H1 (cell line): ENCODE measurements around the gene GHRL. TPM values are rescaled to one million over a fixed set of nuclear protein-coding genes. Genes with fewer than 3 reads are reported as not detected.

Experiments
- CTCF ChIA-PET: fragments of 300-600 bp; sonication (Branson Sonifier 250); formaldehyde crosslinking; loops from one replicate; lab custom pipeline; 2021; ENCODE audit not compliant: partially characterized antibody; lab: Charles Lee
- POLR2A ChIA-PET: fragments of 300-600 bp; sonication (Branson Sonifier 250); formaldehyde crosslinking; loops from one replicate; lab custom pipeline; 2021; ENCODE audit warnings: inconsistent platforms; ENCODE audit not compliant: partially characterized antibody; lab: Charles Lee
- DNase-seq, 2 experiments: peaks; one replicate each; pipeline versions ENCODE4 v3.0.0 to v3.0.0-alpha.2; 2010 to 2022; ENCODE audit warnings: low spot score in 2 of 2, low read depth in 1 of 2, mixed read lengths in 1 of 2
- FAIRE-seq: peaks from 2 replicates; lab custom pipeline; 2011; peaks lifted over from hg19 to GRCh38; lab: Jason Lieb, UNC
- H2AFZ ChIP-seq: 2 replicates; pipeline ENCODE4 v1.8.1; 2012; ENCODE audit warnings: low read length, inconsistent platforms
- H2AK5ac ChIP-seq: 2 replicates; pipeline ENCODE4 v1.6.1; 2013; ENCODE audit warnings: low read depth, low read length
- H2BK120ac ChIP-seq: replicated peaks from 2 replicates; pipeline ENCODE3; 2013; ENCODE audit warnings: low read depth, low read length, inconsistent platforms
- H2BK12ac ChIP-seq: 2 replicates; pipeline ENCODE4 v1.6.1; 2013; ENCODE audit warnings: low read depth, low read length
- H2BK15ac ChIP-seq: 2 replicates; pipeline ENCODE4 v1.6.1; 2013; ENCODE audit warnings: low read length
- H2BK20ac ChIP-seq: 2 replicates; pipeline ENCODE4 v1.6.1; 2013; ENCODE audit warnings: low read length
- H2BK5ac ChIP-seq: 2 replicates; pipeline ENCODE4 v1.6.1; 2013; ENCODE audit warnings: low read depth, low read length
- H3K14ac ChIP-seq: 2 replicates; pipeline ENCODE4 v1.6.1; 2013; ENCODE audit warnings: inconsistent platforms; ENCODE audit not compliant: insufficient read length
- H3K18ac ChIP-seq: 2 replicates; pipeline ENCODE4 v1.6.1; 2013; ENCODE audit warnings: low read length; ENCODE audit errors: extremely low read depth
- H3K23ac ChIP-seq: 2 replicates; pipeline ENCODE4 v1.6.1; 2013; ENCODE audit warnings: inconsistent platforms; ENCODE audit not compliant: insufficient read length
- H3K23me2 ChIP-seq: 2 replicates; pipeline ENCODE4 v1.6.1; 2013; ENCODE audit warnings: low read depth, low read length
- H3K27ac ChIP-seq: 2 replicates; pipeline ENCODE4 v1.6.1; 2011; ENCODE audit warnings: low read depth, low read length, inconsistent platforms
- H3K27me3 ChIP-seq, 4 experiments: replicated peaks in 1 of 4; 1 replicate in 1 of 4; 2 replicates in 3 of 4; pipeline versions ENCODE4 v1.6.1 to v1.8.1; 2011 to 2013; ENCODE audit warnings: low read length in 3 of 4, mild to moderate bottlenecking in 3 of 4, inconsistent platforms in 2 of 4, mixed read lengths in 2 of 4, moderate library complexity in 1 of 4; ENCODE audit not compliant: control insufficient read depth in 3 of 4, insufficient read depth in 3 of 4; ENCODE audit errors: extremely low read depth in 1 of 4
- H3K36me3 ChIP-seq, 4 experiments: 2 replicates each; pipeline versions ENCODE4 v1.6.1 to v1.8.1; 2011 to 2013; ENCODE audit warnings: mild to moderate bottlenecking in 4 of 4, low read length in 3 of 4, moderate library complexity in 2 of 4, control low read depth in 1 of 4, inconsistent platforms in 1 of 4; ENCODE audit not compliant: insufficient read depth in 4 of 4, control insufficient read depth in 2 of 4
- H3K4ac ChIP-seq: replicated peaks from 2 replicates; pipeline ENCODE3; 2013; ENCODE audit warnings: low read length, low read depth, mixed read lengths, inconsistent platforms; ENCODE audit not compliant: insufficient read length
- H3K4me1 ChIP-seq, 4 experiments: replicated peaks in 1 of 4; 1 replicate in 1 of 4; 2 replicates in 3 of 4; pipeline versions ENCODE4 v1.6.1 to v1.8.1; 2011 to 2013; ENCODE audit warnings: low read length in 3 of 4, inconsistent platforms in 2 of 4, mixed read lengths in 1 of 4; ENCODE audit not compliant: insufficient read depth in 4 of 4, control insufficient read depth in 3 of 4
- H3K4me2 ChIP-seq, 2 experiments: 2 replicates each; pipeline versions ENCODE4 v1.6.1 to v1.8.1; 2011 to 2013; ENCODE audit warnings: low read depth in 2 of 2, low read length in 2 of 2, control low read depth in 1 of 2, inconsistent platforms in 1 of 2, mild to moderate bottlenecking in 1 of 2; ENCODE audit not compliant: insufficient read depth in 1 of 2
- H3K4me3 ChIP-seq, 4 experiments: fragments of 200-600, 300-600 bp in 1 of 4; sonication (generic), shearing (Covaris generic), sonication (Bioruptor Twin) in 1 of 4; 2 replicates each; pipeline versions ENCODE4 v1.5.1 to v1.8.1; 2011 to 2016; ENCODE audit warnings: low read length in 4 of 4, low read depth in 3 of 4, control low read depth in 2 of 4, inconsistent platforms in 2 of 4, mild to moderate bottlenecking in 2 of 4, mixed read lengths in 1 of 4, moderate library complexity in 1 of 4; ENCODE audit not compliant: insufficient read depth in 2 of 4; ENCODE audit errors: extremely low read depth in 1 of 4
- H3K56ac ChIP-seq: replicated peaks from 2 replicates; pipeline ENCODE3; 2013; ENCODE audit warnings: low read depth, mild to moderate bottlenecking, mixed read lengths, low read length, inconsistent platforms; ENCODE audit not compliant: insufficient read length
- H3K79me1 ChIP-seq: 2 replicates; pipeline ENCODE4 v1.6.1; 2013; ENCODE audit warnings: low read depth, low read length, control low read depth
- H3K79me2 ChIP-seq, 2 experiments: 2 replicates each; pipeline versions ENCODE4 v1.6.1 to v1.8.1; 2012 to 2013; ENCODE audit warnings: low read length in 2 of 2, mild to moderate bottlenecking in 2 of 2, inconsistent platforms in 1 of 2; ENCODE audit not compliant: insufficient read depth in 2 of 2, control insufficient read depth in 1 of 2
- H3K9ac ChIP-seq, 4 experiments: replicated peaks in 1 of 4; 1 replicate in 1 of 4; 2 replicates in 3 of 4; pipeline versions ENCODE4 v1.6.1 to v1.8.1; 2011 to 2013; ENCODE audit warnings: low read depth in 3 of 4, low read length in 3 of 4, control low read depth in 2 of 4, mild to moderate bottlenecking in 2 of 4, moderate library complexity in 2 of 4, inconsistent platforms in 1 of 4; ENCODE audit errors: extremely low read depth in 1 of 4
- H3K9me3 ChIP-seq, 2 experiments: 2 replicates each; pipeline versions ENCODE4 v1.6.1 to v1.8.1; 2012 to 2013; ENCODE audit warnings: mild to moderate bottlenecking in 2 of 2, moderate library complexity in 2 of 2, control low read depth in 1 of 2, inconsistent platforms in 1 of 2, low read depth in 1 of 2, low read length in 1 of 2, mixed read lengths in 1 of 2; ENCODE audit not compliant: insufficient read depth in 2 of 2
- H4K20me1 ChIP-seq, 2 experiments: replicated peaks in 1 of 2; 2 replicates each; pipeline versions ENCODE3 to v1.8.1; 2011 to 2013; ENCODE audit warnings: inconsistent platforms in 2 of 2, low read length in 2 of 2, mild to moderate bottlenecking in 1 of 2; ENCODE audit not compliant: insufficient read depth in 2 of 2, control insufficient read depth in 1 of 2
- H4K5ac ChIP-seq: 2 replicates; pipeline ENCODE4 v1.6.1; 2013; ENCODE audit warnings: low read length, low read depth, mixed read lengths, inconsistent platforms; ENCODE audit not compliant: insufficient read length
- H4K8ac ChIP-seq: 2 replicates; pipeline ENCODE4 v1.8.0; 2013; ENCODE audit warnings: mild to moderate bottlenecking, moderate library complexity, low read length, inconsistent platforms; ENCODE audit not compliant: insufficient read depth; ENCODE audit errors: extremely low read depth
- H4K91ac ChIP-seq: replicated peaks from 2 replicates; pipeline ENCODE3; 2013; ENCODE audit warnings: low read length, mixed read lengths, inconsistent platforms; ENCODE audit not compliant: insufficient read length
- HDAC2 ChIP-seq, 2 experiments: fragments of 300-600 bp in 1 of 2; sonication (generic) in 1 of 2; IDR thresholded peaks; 2 replicates each; pipeline ENCODE4 v1.6.1; 2011 to 2012; ENCODE audit warnings: low read depth in 2 of 2, low read length in 2 of 2, mild to moderate bottlenecking in 2 of 2, moderate library complexity in 2 of 2, borderline replicate concordance in 1 of 2, inconsistent platforms in 1 of 2
- JUN ChIP-seq: IDR thresholded peaks from 2 replicates; pipeline ENCODE4 v1.6.1; 2011; ENCODE audit warnings: low read depth, mild to moderate bottlenecking, improper control_type of control experiment, low read length
- RAD21 ChIP-seq, 2 experiments: IDR thresholded peaks in 1 of 2; conservative IDR thresholded peaks in 1 of 2; 2 replicates each; pipeline ENCODE4 v1.6.1; 2011; ENCODE audit warnings: low read depth in 2 of 2, low read length in 2 of 2, improper control_type of control experiment in 1 of 2, inconsistent platforms in 1 of 2, mild to moderate bottlenecking in 1 of 2, moderate library complexity in 1 of 2
- SAP30 ChIP-seq: fragments of 300-600 bp; sonication (generic); IDR thresholded peaks from 2 replicates; pipeline ENCODE4 v1.7.1; 2012; ENCODE audit warnings: low read length, moderate library complexity, mild to moderate bottlenecking, inconsistent platforms; ENCODE audit not compliant: insufficient read depth, insufficient replicate concordance
- SP1 ChIP-seq: IDR thresholded peaks from 2 replicates; pipeline ENCODE4 v1.6.1; 2011; ENCODE audit warnings: low read depth, low read length
- WGBS, 2 experiments: shearing (Covaris generic) in 1 of 2; methylation state at CpG; one replicate each; pipeline versions ENCODE4 v1.1.6 to v1.1.7; 2013 to 2015; ENCODE audit warnings: low lambda C conversion rate in 2 of 2, mixed read lengths in 2 of 2, inconsistent platforms in 1 of 2, low coverage in 1 of 2, missing lambda C conversion rate in 1 of 2; ENCODE audit not compliant: insufficient replicate concordance in 2 of 2, insufficient coverage in 1 of 2, insufficient read length in 1 of 2; ENCODE audit errors: extremely low coverage in 1 of 2, missing lambda C conversion rate in 1 of 2; 5-methylcytosine and 5-hydroxymethylcytosine counted together
- polyA plus RNA-seq, 7 experiments: library from polyadenylated mRNA; depleted of rRNA in 3 of 7; stranded (reverse) in 5 of 7; unstranded in 2 of 7; fragments of >200 nt in 5 of 7; fragments of 200-250 nt in 2 of 7; gene quantifications; 1 replicate in 5 of 7; 2 replicates in 1 of 7; 4 replicates in 1 of 7; pipeline versions ENCODE4 v1.2.1 to v1.2.3, GENCODE V29; 2011 to 2013; ENCODE audit warnings: missing spikeins in 2 of 7, mixed read lengths in 2 of 7
- total RNA-seq: library from RNA; stranded (reverse); fragmentation: NEBNext Ultra II Directional; extraction: Animal tissue kit (Norgen Biotek cat#: 25700); gene quantifications from 2 replicates; pipeline ENCODE4 v1.2.1, GENCODE V29; 2021
- TF ChIP-seq, protein P1 (sequence below): IDR thresholded peaks from 2 replicates; pipeline ENCODE4 v1.6.1; 2011; ENCODE audit warnings: low read depth, mild to moderate bottlenecking, low read length; ENCODE audit not compliant: insufficient read depth

GHRL gene
- total and polyA plus RNA-seq, 2 of the 8 experiments (the other 6 are each of a cell fraction or from before 2014, with no cell fraction given), result 0.32 to 0.35 TPM

DNA sequence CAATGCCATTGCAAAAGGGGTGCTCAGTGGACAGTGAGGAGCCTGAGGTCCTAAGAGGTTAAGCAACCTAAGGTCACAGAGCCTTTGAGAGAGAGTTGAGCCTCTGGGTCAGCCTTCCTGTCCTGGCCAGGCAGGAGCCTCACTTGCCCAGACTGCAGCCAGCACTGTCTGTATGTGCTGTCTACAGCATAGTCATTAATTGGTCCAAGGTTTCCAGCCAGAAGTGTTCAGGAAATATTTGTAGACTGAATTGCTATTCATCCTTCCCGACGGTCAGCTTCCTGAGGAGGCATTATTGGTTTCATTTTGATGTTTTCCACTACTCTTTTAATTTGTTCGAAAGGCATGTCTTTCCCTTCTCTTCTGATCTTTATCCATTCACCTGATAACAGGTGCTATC lies 20.1 kb upstream of the GHRL start:
- no peak for TF ChIP-seq JUN
- no peak for TF ChIP-seq RAD21 (IDR thresholded peaks at IDR 0.05 in 1 of 2, conservative IDR thresholded peaks at IDR 0.05 in 1 of 2; ENCODE audit: low read depth in 2 of 2, low read length in 2 of 2)
- TF ChIP-seq, protein P1, sequence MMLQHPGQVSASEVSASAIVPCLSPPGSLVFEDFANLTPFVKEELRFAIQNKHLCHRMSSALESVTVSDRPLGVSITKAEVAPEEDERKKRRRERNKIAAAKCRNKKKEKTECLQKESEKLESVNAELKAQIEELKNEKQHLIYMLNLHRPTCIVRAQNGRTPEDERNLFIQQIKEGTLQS, result no peak
- no peak for TF ChIP-seq SAP30
- TF ChIP-seq HDAC2 (IDR thresholded peaks at IDR 0.05; ENCODE audit: borderline replicate concordance in 1 of 2, low read depth in 2 of 2, low read length in 2 of 2), result no peak
- TF ChIP-seq SP1, result no peak
- WGBS, 2 experiments, result 93% methylated on average over 3 of the region's 3 CpGs; no CpG with 5 or more reads in 1 of the 2 experiments
- Histone ChIP-seq H4K8ac (no peak overlapping the region), H3K4ac (no peak overlapping the region), H3K56ac (no peak overlapping the region), H2BK15ac (no peak overlapping the region), H3K4me2 (no peak overlapping the region), H4K91ac (no peak overlapping the region), H3K14ac (no peak overlapping the region), H3K4me1 (no peaks in the 10 kb centered on the region), H2AFZ (no peak overlapping the region), H3K27ac (no peak overlapping the region), H2BK120ac (no peak overlapping the region), H4K5ac (no peak overlapping the region), H3K9ac (no peak overlapping the region), H4K20me1 (peaks cover 0 to 8% of the 10 kb centered on the region in 2 experiments), H3K79me2 (no peaks in the 10 kb centered on the region; a peak in 1 of 4 replicates), H2BK12ac (no peak overlapping the region), H3K36me3 (peaks cover 29 to 73% (median 56%) of the 10 kb centered on the region in 4 experiments), H3K9me3 (no peaks in the 10 kb centered on the region), H3K18ac (no peak overlapping the region), H3K4me3 (no peak overlapping the region), H3K27me3 (no peaks in the 10 kb centered on the region), H2AK5ac (no peak overlapping the region), H2BK20ac (no peak overlapping the region), H3K23me2 (no peaks in the 10 kb centered on the region), H2BK5ac (no peak overlapping the region), H3K79me1 (0 out of 2 replicates have a peak, but pooled peaks cover 2% of the 10 kb centered on the region), H3K23ac (no peak overlapping the region)
- DNase-seq, result no peak
- ChIA-PET POLR2A (interaction anchor here (1.0 to 2.1 kb wide), 6 partner anchors 8 to 123 kb away, joined by 3 to 10 read pairs (median 4); partner anchors contain the start of gene SEC13), CTCF (interaction anchor here (0.8 to 3.1 kb wide), 3 partner anchors 26 to 111 kb away, joined by 3 to 11 read pairs (median 3); no protein-coding TSS in a partner anchor)
- FAIRE-seq, result no peak
